ENCODE results near the gene EPB41L4A.

DNA sequence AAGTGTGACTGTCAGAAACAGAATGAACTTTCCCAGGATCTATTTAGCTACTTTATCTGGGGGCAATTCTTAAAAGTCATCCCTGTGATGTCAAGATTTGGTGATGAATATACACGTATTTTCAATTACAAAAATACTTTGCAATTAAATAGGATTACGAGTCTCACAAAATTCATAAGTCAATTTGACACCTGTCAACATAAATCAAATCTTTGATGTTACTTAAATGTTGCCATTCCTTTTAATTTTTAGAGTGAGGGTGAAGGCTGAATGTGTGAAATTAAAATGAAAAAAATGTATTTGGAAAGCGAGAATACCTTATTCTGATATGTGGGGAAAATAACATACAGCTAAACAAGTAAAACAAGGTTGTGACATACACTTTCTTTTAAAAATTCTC lies 202.9 kb downstream of the EPB41L4A start:
- TF ChIP-seq, protein P1, sequence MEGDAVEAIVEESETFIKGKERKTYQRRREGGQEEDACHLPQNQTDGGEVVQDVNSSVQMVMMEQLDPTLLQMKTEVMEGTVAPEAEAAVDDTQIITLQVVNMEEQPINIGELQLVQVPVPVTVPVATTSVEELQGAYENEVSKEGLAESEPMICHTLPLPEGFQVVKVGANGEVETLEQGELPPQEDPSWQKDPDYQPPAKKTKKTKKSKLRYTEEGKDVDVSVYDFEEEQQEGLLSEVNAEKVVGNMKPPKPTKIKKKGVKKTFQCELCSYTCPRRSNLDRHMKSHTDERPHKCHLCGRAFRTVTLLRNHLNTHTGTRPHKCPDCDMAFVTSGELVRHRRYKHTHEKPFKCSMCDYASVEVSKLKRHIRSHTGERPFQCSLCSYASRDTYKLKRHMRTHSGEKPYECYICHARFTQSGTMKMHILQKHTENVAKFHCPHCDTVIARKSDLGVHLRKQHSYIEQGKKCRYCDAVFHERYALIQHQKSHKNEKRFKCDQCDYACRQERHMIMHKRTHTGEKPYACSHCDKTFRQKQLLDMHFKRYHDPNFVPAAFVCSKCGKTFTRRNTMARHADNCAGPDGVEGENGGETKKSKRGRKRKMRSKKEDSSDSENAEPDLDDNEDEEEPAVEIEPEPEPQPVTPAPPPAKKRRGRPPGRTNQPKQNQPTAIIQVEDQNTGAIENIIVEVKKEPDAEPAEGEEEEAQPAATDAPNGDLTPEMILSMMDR (IDR thresholded peaks at IDR 0.05; ENCODE audit: low read depth, low read length, poor library complexity, severe bottlenecking): no peak
- no peak for TF ChIP-seq EZH2phosphoT487 (IDR thresholded peaks at IDR 0.05; ENCODE audit: borderline replicate concordance, low read length)

All from DOHH2 (cell line).